Uterus (tissue), 4 donors: ENCODE results near the gene ZFP36. TPM values are rescaled to one million over a fixed set of nuclear protein-coding genes. Genes with fewer than 3 reads are reported as not detected.

Source experiments
- DNase-seq, 2 donors: peaks; one replicate each; pipeline ENCODE4 v3.0.0-alpha.2; 2019 to 2020
- H3K27ac ChIP-seq, 2 donors: fragments of 200-600 bp; sonication (generic); 1 replicate in 1 of 2; 2 replicates in 1 of 2; pipeline ENCODE4 v1.5.1; 2016 to 2018
- H3K27me3 ChIP-seq, 2 donors: fragments of 200-600 bp; sonication (generic); one replicate each; pipeline ENCODE4 v1.5.1; 2018 to 2019; ENCODE audit warnings: control low read depth in 1 of 2
- H3K36me3 ChIP-seq, 2 donors: fragments of 200-600 bp; sonication (generic); one replicate each; pipeline ENCODE4 v1.5.1; 2019; ENCODE audit warnings: control low read depth in 1 of 2
- H3K4me1 ChIP-seq, 2 donors: fragments of 200-600 bp; sonication (generic); one replicate each; pipeline ENCODE4 v1.5.1; 2018 to 2019; ENCODE audit warnings: control low read depth in 1 of 2
- H3K4me3 ChIP-seq, 2 donors: fragments of 200-600 bp; sonication (generic); 1 replicate in 1 of 2; 2 replicates in 1 of 2; pipeline ENCODE4 v1.5.1; 2018 to 2019; ENCODE audit warnings: mild to moderate bottlenecking in 1 of 2
- H3K9me3 ChIP-seq, 2 donors: fragments of 200-600 bp; sonication (generic); one replicate each; pipeline ENCODE4 v1.5.1; 2019; ENCODE audit warnings: control low read depth in 1 of 2
- CTCF ChIP-seq, 4 experiments: fragments of 200-600 bp in 2 of 4; fragments of 450-650 bp in 2 of 4; sonication (generic) in 2 of 4; IDR thresholded peaks; one replicate each; pipeline ENCODE4 v1.5.1; 2016 to 2019; ENCODE audit warnings: antibody characterized with exemption in 4 of 4, mild to moderate bottlenecking in 2 of 4, moderate library complexity in 1 of 4
- POLR2A ChIP-seq, 2 donors: fragments of 450-650 bp; IDR thresholded peaks; one replicate each; pipeline ENCODE4 v1.6.1; 2016; ENCODE audit warnings: antibody characterized with exemption in 2 of 2, mild to moderate bottlenecking in 1 of 2, moderate library complexity in 1 of 2
- intact Hi-C: fragments of 100-400 bp; cut with DNase I; formaldehyde crosslinking; loops from one replicate; pipeline ENCODE4 v1.15.1; 2023; ENCODE audit warnings: low total_unique reads
- total RNA-seq, 4 donors: library from RNA; depleted of rRNA in 3 of 4; stranded (reverse); fragments of >200 nt in 3 of 4; gene quantifications; one replicate each; pipeline versions ENCODE4 v1.1.0 to v1.2.4, GENCODE V29; 2014 to 2023
- donor health status: DM: yes; HTN: yes; CAD: no.

The ZFP36 gene
- total RNA-seq, 4 donors from 2014 or later = 5.0 to 276 (median 145) TPM

- Histone ChIP-seq H3K27me3 (no peaks in the 10 kb centered on the region), H3K27ac (peak overlapping the region; percentile 98 to 99), H3K4me1 (peaks cover 0 to 20% of the 10 kb centered on the region in 2 donors), H3K4me3 (peak overlapping the region; percentile 60 to 98), H3K9me3 (no peaks in the 10 kb centered on the region), H3K36me3 (no peaks in the 10 kb centered on the region)
- TF ChIP-seq POLR2A (IDR thresholded peaks at IDR 0.05) (peak in 1 of 2 donors; percentile 45), CTCF (IDR thresholded peaks at IDR 0.05) (no peak)
- peak; percentile 71 to 82 for DNase-seq
- intact Hi-C loops = no loop called here
These were observed 6.7 kb downstream of the ZFP36 start for GRCh38 chr19:39413272-39413910.

DNA sequence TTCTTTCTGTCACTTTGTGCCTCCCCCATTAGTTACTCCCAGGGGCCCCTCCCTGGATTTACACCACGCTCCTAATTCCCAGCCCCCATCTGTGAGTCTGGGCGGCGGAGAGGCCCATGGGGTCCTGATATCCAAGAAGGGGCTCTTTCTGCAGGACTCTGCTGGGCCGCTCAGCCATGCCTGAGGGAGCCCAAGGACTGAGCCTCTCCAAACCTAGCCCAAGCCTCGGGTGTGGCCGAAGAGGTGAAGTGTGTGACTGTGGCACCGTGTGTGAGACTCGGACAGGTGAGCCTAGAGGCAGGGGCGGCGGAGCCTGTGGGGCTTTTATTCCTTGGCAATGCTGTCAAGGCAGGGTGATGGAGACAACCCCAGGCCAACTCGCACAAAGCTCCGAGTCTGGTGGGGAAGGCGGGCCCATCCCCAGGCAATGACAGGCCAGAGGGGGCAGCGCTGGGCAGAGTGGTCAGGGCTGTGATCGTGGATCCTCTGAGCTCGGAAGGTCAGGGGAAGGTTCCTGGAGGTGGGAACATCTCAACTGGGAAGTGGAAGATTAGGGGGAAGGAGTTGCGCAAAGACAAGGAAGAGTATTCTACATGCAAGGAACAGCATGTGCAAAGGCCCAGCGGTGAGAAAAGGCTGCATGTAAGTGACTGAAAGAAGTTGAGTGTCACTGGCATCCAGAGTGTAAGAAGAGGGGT lies 7.4 kb downstream of the ZFP36 start:
- intact Hi-C loops = no loop called here

GRCh38 chr19:39415111-39416046 lies 8.7 kb downstream of the ZFP36 start:
- Histone ChIP-seq H3K9me3 (no peaks in the 10 kb centered on the region), H3K27me3 (no peaks in the 10 kb centered on the region), H3K4me1 (peaks cover 0 to 20% of the 10 kb centered on the region in 2 donors), H3K27ac (peak overlapping the region; percentile 98 to 99), H3K4me3 (peak overlapping the region in 1 of 2 donors; percentile 98), H3K36me3 (no peaks in the 10 kb centered on the region)
- DNase-seq = peak; percentile 28 to 41
- TF ChIP-seq POLR2A (IDR thresholded peaks at IDR 0.05) = no peak
- intact Hi-C loops = no loop called here

More for the DNA sequence above, 7.4 kb downstream of the ZFP36 start:
- Histone ChIP-seq H3K27me3 (no peaks in the 10 kb centered on the region), H3K4me3 (peak overlapping the region; percentile 60 to 98), H3K9me3 (no peaks in the 10 kb centered on the region), H3K27ac (peak overlapping the region; percentile 98 to 99), H3K36me3 (no peaks in the 10 kb centered on the region), H3K4me1 (peaks cover 0 to 20% of the 10 kb centered on the region in 2 donors)
- peak; percentile 47 to 51 for DNase-seq
- TF ChIP-seq CTCF (IDR thresholded peaks at IDR 0.05) (no peak), POLR2A (IDR thresholded peaks at IDR 0.05) (no peak)

DNA sequence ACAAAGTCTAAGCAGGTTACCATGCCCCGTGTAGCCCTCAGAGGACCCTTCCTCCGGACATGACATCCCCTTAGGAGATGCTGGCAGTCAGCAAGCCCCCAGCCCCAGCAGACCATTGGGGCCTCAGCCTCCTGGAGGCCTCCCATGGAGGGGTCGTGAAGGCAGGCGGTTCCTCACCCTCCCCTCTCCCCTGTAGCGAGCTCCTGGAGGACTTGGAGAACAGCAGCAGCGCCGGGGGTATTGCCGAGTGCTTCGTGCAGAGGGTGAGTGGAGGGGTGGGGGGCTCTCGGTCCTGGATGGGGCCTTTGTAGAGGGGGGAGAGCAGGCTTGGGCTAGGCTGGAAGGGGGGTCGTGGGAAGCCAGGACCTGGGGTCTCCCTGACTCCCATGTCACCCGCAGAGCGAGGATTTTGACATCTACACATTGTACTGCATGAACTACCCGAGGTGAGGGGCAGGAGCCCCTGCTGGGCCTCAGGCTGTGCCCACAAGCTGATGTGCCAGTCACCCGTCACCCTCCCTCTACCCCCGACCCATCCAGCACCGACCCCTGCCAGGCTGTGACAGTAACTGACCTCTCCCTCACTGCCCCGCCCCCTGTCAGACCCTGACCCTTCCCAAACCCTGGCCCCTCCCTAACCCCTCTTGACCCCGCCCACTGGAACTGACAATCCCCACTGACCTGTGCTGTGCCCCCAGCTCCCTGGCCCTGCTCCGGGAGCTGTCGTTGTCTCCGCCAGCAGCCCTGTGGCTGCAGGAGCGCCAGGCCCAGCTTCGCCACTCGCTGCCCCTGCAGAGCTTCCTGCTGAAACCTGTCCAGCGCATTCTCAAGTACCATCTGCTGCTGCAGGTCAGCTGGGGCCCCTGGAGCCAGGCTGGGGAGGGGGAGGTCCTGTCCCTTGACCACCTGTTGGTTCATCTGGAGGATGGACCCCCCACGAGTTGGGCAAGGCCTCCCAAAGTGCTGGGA lies 9.8 kb downstream of the ZFP36 start:
- intact Hi-C loops = no loop called here
- no peak for TF ChIP-seq POLR2A (IDR thresholded peaks at IDR 0.05)
- no peak for TF ChIP-seq CTCF (IDR thresholded peaks at IDR 0.05)
- peak; percentile 31 to 39 for DNase-seq
- H3K36me3 ChIP-seq = no peaks in the 10 kb centered on the region
- H3K27me3 ChIP-seq = no peaks in the 10 kb centered on the region
- peaks cover 0 to 20% of the 10 kb centered on the region in 2 donors for H3K4me1 ChIP-seq
- no peaks in the 10 kb centered on the region for H3K9me3 ChIP-seq
- H3K4me3 ChIP-seq = no peak overlapping the region
- peak overlapping the region; percentile 98 to 99 for H3K27ac ChIP-seq
